ENCODE results near the gene COX6B2. TPM values are rescaled to one million over a fixed set of nuclear protein-coding genes. Genes with fewer than 3 reads are reported as not detected.

The COX6B2 gene
- total and polyA plus RNA-seq, 2 donors (not counting 3 experiments of a cell fraction or from before 2014, with no cell fraction given) = not detected

- DNase-seq (ENCODE audit: low read depth, low spot score) (no peak), FAIRE-seq (no peak)
- TF ChIP-seq POLR2AphosphoS5 (IDR thresholded peaks at IDR 0.05; ENCODE audit: insufficient read depth, low read depth, low read length) (no peak), POLR2A (IDR thresholded peaks at IDR 0.05; ENCODE audit: low read depth, low read length) (no peak), CTCF (IDR thresholded peaks at IDR 0.05; ENCODE audit: extremely low read depth in 1 of 2, insufficient read depth in 1 of 2, low read depth in 1 of 2, low read length in 2 of 2) (no peak), EZH2 (IDR thresholded peaks at IDR 0.05; ENCODE audit: borderline replicate concordance, low read depth, low read length, severe bottlenecking) (no peak), MAX (IDR thresholded peaks at IDR 0.05; ENCODE audit: insufficient read depth, insufficient read length) (no peak), GATA2 (IDR thresholded peaks at IDR 0.05; ENCODE audit: insufficient read depth, insufficient read length, low read depth, low read length) (no peak), MYC (IDR thresholded peaks at IDR 0.05; ENCODE audit: low read depth, low read length) (no peak), JUN (IDR thresholded peaks at IDR 0.05; ENCODE audit: borderline replicate concordance, insufficient read depth, insufficient read length, low read depth) (no peak)
- H4K20me1 ChIP-seq (replicated peaks; ENCODE audit: control insufficient read depth, extremely low read depth, insufficient read depth, low read length) = no peaks in the 10 kb centered on the region
- no peak overlapping the region for H2AFZ ChIP-seq (ENCODE audit: low read depth, low read length)
- H3K27ac ChIP-seq (ENCODE audit: insufficient read depth, low read depth, low read length) = no peak overlapping the region
- H3K79me2 ChIP-seq (ENCODE audit: control insufficient read depth, insufficient read depth, low read length) = peaks cover 18% of the 10 kb centered on the region
- H3K9me3 ChIP-seq (replicated peaks; ENCODE audit: control insufficient read depth, insufficient read depth, low read length) = no peaks in the 10 kb centered on the region
- CTCF ChIA-PET = interaction anchor here (0.9 to 1.6 kb wide), 2 partner anchors 10 to 111 kb away, joined by 3 to 4 read pairs; no protein-coding TSS in a partner anchor
- no peak overlapping the region for H3K4me3 ChIP-seq (replicated peaks in 1 of 3; ENCODE audit: insufficient read depth in 1 of 3, low read depth in 1 of 3, low read length in 3 of 3)
- H3K36me3 ChIP-seq (ENCODE audit: control insufficient read depth in 2 of 2, extremely low read depth in 1 of 2, insufficient read depth in 2 of 2, low read length in 2 of 2) = peaks cover 8 to 23% of the 10 kb centered on the region in 2 experiments
- no peak overlapping the region for H3K4me2 ChIP-seq (ENCODE audit: insufficient read depth, low read length)
- POLR2A ChIA-PET = interaction anchor here (1.1 kb wide), 1 partner anchor 14 kb away, joined by 6 read pairs; no protein-coding TSS in a partner anchor
- H3K4me1 ChIP-seq (ENCODE audit: control insufficient read depth, extremely low read depth, insufficient read depth, low read length) = peaks cover 5% of the 10 kb centered on the region
- H3K9ac ChIP-seq (replicated peaks; ENCODE audit: extremely low read depth, insufficient read depth, low read length) = no peak overlapping the region
- no peaks in the 10 kb centered on the region for H3K9me1 ChIP-seq (replicated peaks; ENCODE audit: control insufficient read depth, extremely low read depth, insufficient read depth, low read length)
- intact Hi-C loops (cut with micrococcal nuclease) (no loop called here), dilution Hi-C loops (cut with MboI; ENCODE audit: extremely low pct_ligation_motif_present, low sequenced_read_pairs) (no loop called here)
- BruUV-seq (replicated peaks) = no TSS peak
- H3K27me3 ChIP-seq (ENCODE audit: control insufficient read depth in 2 of 2, insufficient read depth in 2 of 2, low read length in 2 of 2) = no peaks in the 10 kb centered on the region
Observed at GRCh38 chr19:55392820-55393761, 38.6 kb upstream of the COX6B2 start.
